ENCODE measurements around the gene HIPK2.

DNA sequence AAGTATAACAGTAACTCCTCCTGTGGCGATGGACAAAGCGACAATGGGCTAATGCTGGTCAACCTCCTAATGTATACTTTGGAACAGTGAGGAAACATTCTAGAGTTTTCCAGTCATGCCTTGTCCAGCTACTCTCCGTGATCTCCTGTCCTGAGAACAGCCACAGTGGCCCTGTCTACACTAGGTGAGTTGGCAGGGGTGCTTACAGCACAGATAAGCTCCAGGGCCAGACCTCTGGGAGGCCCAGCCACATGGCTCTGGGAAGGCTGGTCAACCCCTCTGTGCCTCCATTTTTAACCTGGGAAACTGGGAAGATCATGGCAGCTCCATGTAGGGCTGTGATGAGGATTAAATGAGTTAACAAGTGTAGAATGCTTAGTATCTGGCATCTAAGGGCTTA lies 197.4 kb downstream of the HIPK2 start:
- TF ChIP-seq POLR2AphosphoS5 (IDR thresholded peaks at IDR 0.05; ENCODE audit: low read depth, low read length) (no peak; the same call in 1 of the 2 replicates), TAF1 (IDR thresholded peaks at IDR 0.05; ENCODE audit: borderline replicate concordance, low read depth, low read length) (no peak)
